SH-SY5Y (cell line): Measurements from ENCODE around the gene CTXND1.

Experiments used
- GATA2 ChIP-seq: IDR thresholded peaks from 2 replicates; pipeline ENCODE4 v1.6.1; 2011; ENCODE audit warnings: mild to moderate bottlenecking, low read depth, low read length
- GATA3 ChIP-seq: IDR thresholded peaks from 2 replicates; pipeline ENCODE4 v1.6.1; 2011; ENCODE audit warnings: low read depth, mild to moderate bottlenecking, low read length, moderate library complexity

GRCh38 chr15:80267658-80268057 lies 15.6 kb upstream of the CTXND1 start:
- TF ChIP-seq GATA2 (no peak), GATA3 (no peak)
